A549 (cell line): Measurements from ENCODE around the gene PPM1H. TPM values are rescaled to one million over a fixed set of nuclear protein-coding genes. Genes with fewer than 3 reads are reported as not detected.
A peak's percentile ranks its signal among the peaks of the same experiment; 100 is the strongest.

Experiments
- ATAC-seq, 2 experiments: fragments of 200-7000 bp in 1 of 2; fragments of >200 bp in 1 of 2; cut with Nextera tagmentation in 1 of 2; cut with Tn5 transposase in 1 of 2; 3 replicates each; pipeline versions ENCODE4 v1.8.0 to v1.9.1; 2018 to 2020; ENCODE audit warnings: mild to moderate bottlenecking in 1 of 2, moderate library complexity in 1 of 2
- CTCF ChIA-PET: fragments of 300-600 bp; sonication (Branson Sonifier 250); formaldehyde crosslinking; extraction: SDS; loops from one replicate; lab custom pipeline; 2021; ENCODE audit warnings: antibody characterized with exemption, inconsistent platforms; lab: Yijun Ruan, JAX
- POLR2A ChIA-PET: fragments of 350-600 bp; formaldehyde crosslinking; extraction: SDS; loops from one replicate; lab custom pipeline; 2021; ENCODE audit warnings: antibody characterized with exemption, inconsistent platforms; lab: Yijun Ruan, JAX
- DNase-seq, 2 experiments: peaks; one replicate each; pipeline versions ENCODE4 v3.0.0 to v3.0.0-alpha.2; 2011 to 2016; ENCODE audit warnings: low read depth in 1 of 2, low spot score in 1 of 2
- FAIRE-seq: peaks from 2 replicates; lab custom pipeline; 2011; peaks lifted over from hg19 to GRCh38; lab: Jason Lieb, UNC
- H3K27ac ChIP-seq, 2 experiments: fragments of >200 bp; sonication (Bioruptor Twin); formaldehyde crosslinking; 3 replicates each; pipeline ENCODE4 v1.5.1; 2016 to 2017
- H3K4me1 ChIP-seq: fragments of >200 bp; sonication (Bioruptor Twin); formaldehyde crosslinking; 3 replicates; pipeline ENCODE4 v1.6.1; 2016
- H3K4me2 ChIP-seq: fragments of >200 bp; sonication (Bioruptor Twin); formaldehyde crosslinking; 3 replicates; pipeline ENCODE4 v1.6.1; 2016
- H3K4me3 ChIP-seq: fragments of >200 bp; sonication (Bioruptor Twin); formaldehyde crosslinking; 3 replicates; pipeline ENCODE4 v1.5.1; 2016
- H3K9me3 ChIP-seq: fragments of >200 bp; sonication (Bioruptor Twin); formaldehyde crosslinking; 3 replicates; pipeline ENCODE4 v1.6.1; 2016
- ATOH8 ChIP-seq: fragments of 250-450 bp; sonication (Bioruptor Pico); IDR thresholded peaks from 2 replicates; pipeline ENCODE4 v1.5.0; 2020; ENCODE audit warnings: low read depth, mild to moderate bottlenecking, moderate library complexity
- BCL3 ChIP-seq: fragments of >200 bp; sonication (Bioruptor Twin); formaldehyde crosslinking; IDR thresholded peaks from 3 replicates; pipeline ENCODE4 v1.6.1; 2016
- BHLHE40 ChIP-seq: IDR thresholded peaks from 2 replicates; pipeline ENCODE4 v1.6.1; 2012; ENCODE audit warnings: low read depth, low read length, inconsistent platforms
- CBX2 ChIP-seq: fragments of 200-600 bp; sonication (generic); IDR thresholded peaks from 2 replicates; pipeline ENCODE4 v1.6.1; 2016; ENCODE audit warnings: low read depth, mild to moderate bottlenecking, borderline replicate concordance
- CBX8 ChIP-seq: fragments of 200-600 bp; sonication (generic); IDR thresholded peaks from 2 replicates; pipeline ENCODE4 v1.6.1; 2016
- EHF ChIP-seq: fragments of 250-450 bp; sonication (Bioruptor Pico); IDR thresholded peaks from 2 replicates; pipeline ENCODE4 v1.5.0; 2020; ENCODE audit warnings: mild to moderate bottlenecking
- EP300 ChIP-seq, 2 experiments: fragments of >200 bp; sonication (Bioruptor Twin); formaldehyde crosslinking; IDR thresholded peaks; 2 replicates in 1 of 2; 3 replicates in 1 of 2; pipeline ENCODE4 v1.6.1; 2016 to 2017
- FOSB ChIP-seq: fragments of 250-450 bp; sonication (Bioruptor Pico); IDR thresholded peaks from 2 replicates; pipeline ENCODE4 v1.5.0; 2020; ENCODE audit warnings: mild to moderate bottlenecking, moderate library complexity
- FOSL2 ChIP-seq, 2 experiments: fragments of 450-650 bp in 1 of 2; fragments of >200 bp in 1 of 2; sonication (Bioruptor Twin) in 1 of 2; formaldehyde crosslinking; IDR thresholded peaks; 2 replicates each; pipeline versions ENCODE4 v1.5.0 to v1.6.1; 2016 to 2020; ENCODE audit warnings: mild to moderate bottlenecking in 1 of 2, moderate library complexity in 1 of 2
- GATA3 ChIP-seq: IDR thresholded peaks from 2 replicates; pipeline ENCODE4 v1.6.1; 2012; ENCODE audit warnings: borderline replicate concordance
- HDAC2 ChIP-seq: fragments of 200-600 bp; sonication (generic); IDR thresholded peaks from 2 replicates; pipeline ENCODE4 v1.6.1; 2016
- HOXA7 ChIP-seq: fragments of 250-450 bp; sonication (Bioruptor Pico); IDR thresholded peaks from 2 replicates; pipeline ENCODE4 v1.5.0; 2020; ENCODE audit warnings: mild to moderate bottlenecking, moderate library complexity
- JUN ChIP-seq, 2 experiments: fragments of >200 bp; sonication (Bioruptor Twin); formaldehyde crosslinking; IDR thresholded peaks; 2 replicates in 1 of 2; 3 replicates in 1 of 2; pipeline ENCODE4 v1.6.1; 2016 to 2017
- JUNB ChIP-seq: fragments of >200 bp; sonication (Bioruptor Twin); formaldehyde crosslinking; IDR thresholded peaks from 2 replicates; pipeline ENCODE4 v1.6.1; 2016
- MAX ChIP-seq: IDR thresholded peaks from 2 replicates; pipeline ENCODE4 v1.6.1; 2012
- MYC ChIP-seq: IDR thresholded peaks from 2 replicates; pipeline ENCODE4 v1.6.1; 2012; ENCODE audit warnings: mild to moderate bottlenecking, inconsistent platforms, low read length, improper control_type of control experiment, borderline replicate concordance
- POLR2AphosphoS2 ChIP-seq: conservative IDR thresholded peaks from 2 replicates; pipeline ENCODE4 v1.6.1; 2012; ENCODE audit warnings: low read length, improper control_type of control experiment, inconsistent platforms
- RAD21 ChIP-seq, 2 experiments: fragments of >200 bp in 1 of 2; sonication (Bioruptor Twin) in 1 of 2; formaldehyde crosslinking in 1 of 2; IDR thresholded peaks in 1 of 2; conservative IDR thresholded peaks in 1 of 2; 2 replicates in 1 of 2; 3 replicates in 1 of 2; pipeline ENCODE4 v1.6.1; 2012 to 2018; ENCODE audit warnings: inconsistent platforms in 1 of 2
- RCOR1 ChIP-seq: fragments of 150-350 bp; IDR thresholded peaks from 2 replicates; pipeline ENCODE4 v1.6.1; 2014; ENCODE audit warnings: antibody characterized with exemption, low read length, low read depth
- TP53 ChIP-seq: fragments of 250-450 bp; sonication (Bioruptor Pico); IDR thresholded peaks from 2 replicates; pipeline ENCODE4 v1.5.0; 2021; ENCODE audit warnings: mild to moderate bottlenecking, moderate library complexity
- ZC3H11A ChIP-seq: fragments of 450-650 bp; IDR thresholded peaks from 2 replicates; pipeline ENCODE4 v1.6.1; 2014; ENCODE audit warnings: antibody characterized with exemption, mild to moderate bottlenecking
- WGBS: methylation state at CpG from one replicate; pipeline ENCODE4 v1.1.6; 2017; ENCODE audit errors: missing lambda C conversion rate; 5-methylcytosine and 5-hydroxymethylcytosine counted together
- polyA plus RNA-seq, 4 experiments: library from polyadenylated mRNA; depleted of rRNA in 3 of 4; stranded (reverse); fragments of >200 nt; fragmentation: RNase III in 1 of 4; extraction: RNeasy Plus Mini Kit Qiagen cat#74134 plus additional on column Dnase treatment in 1 of 4; gene quantifications; 2 replicates in 3 of 4; 3 replicates in 1 of 4; pipeline ENCODE4 v1.2.3, GENCODE V29; 2011 to 2017
- TF ChIP-seq, protein P1 (sequence below): fragments of 150-350 bp; IDR thresholded peaks from 2 replicates; pipeline ENCODE4 v1.6.1; 2014; ENCODE audit warnings: low read depth, mild to moderate bottlenecking, low read length

Gene PPM1H
- polyA plus RNA-seq, 2 of the 4 experiments (the other 2 are of a cell fraction): 7.8 TPM

DNA sequence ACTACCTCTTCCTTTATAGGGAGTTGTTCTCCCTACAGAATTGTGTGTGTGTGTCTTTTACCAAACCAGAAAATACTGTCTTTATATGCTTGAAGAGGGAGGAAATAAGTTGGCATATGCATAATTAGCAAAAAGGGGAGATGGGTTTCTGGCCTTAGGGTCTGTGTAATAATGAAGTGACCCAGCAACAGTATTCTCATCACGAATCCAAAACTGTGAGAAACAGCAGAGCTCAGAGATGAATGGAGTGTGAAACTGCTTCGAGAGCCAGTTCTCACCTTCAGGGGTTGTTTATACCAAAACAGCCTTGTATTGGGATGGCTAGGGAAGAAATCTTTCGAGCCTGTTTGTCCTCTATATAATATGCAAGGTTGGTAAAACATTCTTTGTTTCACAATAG lies 240.8 kb downstream of the PPM1H start:
- WGBS: 76% methylated on average over 3 of the region's 3 CpGs
- Histone ChIP-seq H3K4me1 (peaks cover 22% of the 10 kb centered on the region), H3K4me2 (no peak overlapping the region), H3K4me3 (no peak overlapping the region), H3K9me3 (no peaks in the 10 kb centered on the region), H3K27ac (peak overlapping the region in 1 of 2 experiments; percentile 69; a peak in 3 of 6 replicates)
- TF ChIP-seq BHLHE40 (no peak), GATA3 (no peak), RAD21 (conservative IDR thresholded peaks at IDR 0.05 in 1 of 2, IDR thresholded peaks at IDR 0.05 in 1 of 2) (no peak), EP300 (IDR thresholded peaks at IDR 0.05) (no peak), FOSB (CRISPR knock-in tag) (no peak), MAX (no peak), JUNB (no peak), FOSL2 (IDR thresholded peaks at IDR 0.05) (no peak), FOSL2 (CRISPR knock-in tag; IDR thresholded peaks at IDR 0.05) (no peak), ATOH8 (CRISPR knock-in tag) (no peak), BCL3 (no peak), HOXA7 (CRISPR knock-in tag) (no peak), TP53 (CRISPR knock-in tag) (no peak), CBX8 (no peak)
- ATAC-seq (no peak), DNase-seq (no peak), FAIRE-seq (no peak)
- POLR2A ChIA-PET: no interaction called here
- CTCF ChIA-PET: interaction anchor here (1.3 to 1.4 kb wide), 2 partner anchors 10 to 113 kb away, joined by 4 to 5 read pairs; no protein-coding TSS in a partner anchor

DNA sequence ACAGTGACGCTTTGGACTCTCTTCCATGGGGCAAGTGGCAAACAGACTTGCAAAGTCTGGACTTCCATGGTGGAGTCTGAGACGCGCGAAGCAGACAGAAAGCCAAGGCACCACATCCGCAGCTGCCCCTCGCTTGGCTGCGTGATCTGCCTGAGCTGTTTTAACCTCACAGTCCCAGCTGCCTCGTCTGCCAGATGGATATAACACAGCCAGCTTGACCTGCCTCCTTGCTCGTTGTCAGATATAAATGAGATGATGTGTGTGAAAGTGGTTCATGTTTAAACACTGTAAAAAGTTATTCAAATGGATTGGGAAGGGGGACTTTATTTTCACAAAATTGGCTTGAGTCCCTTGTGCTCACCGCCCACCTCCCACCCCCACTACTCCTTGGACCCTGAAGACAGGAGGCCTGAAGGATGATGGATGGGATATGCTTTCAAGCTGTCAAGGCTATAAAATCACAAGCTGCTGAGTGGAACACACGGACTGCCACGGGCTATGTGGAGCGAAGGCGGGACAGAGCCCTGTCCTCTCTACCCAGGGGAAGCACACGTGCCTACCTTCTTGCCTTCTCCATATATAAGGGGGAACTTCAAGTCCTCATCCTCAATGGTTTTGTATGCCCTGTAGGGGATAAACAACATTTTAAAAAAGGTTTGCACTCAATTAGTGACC lies 241.4 kb downstream of the PPM1H start:
- 92% methylated on average over 15 of the region's 15 CpGs for WGBS
- TF ChIP-seq FOSB (CRISPR knock-in tag) (no peak), POLR2AphosphoS2 (no peak), CBX2 (no peak), EHF (CRISPR knock-in tag) (no peak), ATOH8 (CRISPR knock-in tag) (no peak), ZC3H11A (no peak), JUN (IDR thresholded peaks at IDR 0.05) (no peak), CBX8 (no peak), BHLHE40 (no peak), HDAC2 (no peak), GATA3 (no peak), JUNB (no peak), RCOR1 (no peak), MAX (no peak), MYC (no peak)
- TF ChIP-seq, protein P1, sequence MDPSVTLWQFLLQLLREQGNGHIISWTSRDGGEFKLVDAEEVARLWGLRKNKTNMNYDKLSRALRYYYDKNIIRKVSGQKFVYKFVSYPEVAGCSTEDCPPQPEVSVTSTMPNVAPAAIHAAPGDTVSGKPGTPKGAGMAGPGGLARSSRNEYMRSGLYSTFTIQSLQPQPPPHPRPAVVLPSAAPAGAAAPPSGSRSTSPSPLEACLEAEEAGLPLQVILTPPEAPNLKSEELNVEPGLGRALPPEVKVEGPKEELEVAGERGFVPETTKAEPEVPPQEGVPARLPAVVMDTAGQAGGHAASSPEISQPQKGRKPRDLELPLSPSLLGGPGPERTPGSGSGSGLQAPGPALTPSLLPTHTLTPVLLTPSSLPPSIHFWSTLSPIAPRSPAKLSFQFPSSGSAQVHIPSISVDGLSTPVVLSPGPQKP: no peak
- no peak for FAIRE-seq
- Histone ChIP-seq H3K4me2 (peak overlapping the region; percentile 23; the same call in 1 of the 3 replicates), H3K4me1 (peaks cover 17% of the 10 kb centered on the region), H3K27ac (peak overlapping the region; percentile 27 to 69; a peak in 4 of 6 replicates), H3K9me3 (no peaks in the 10 kb centered on the region), H3K4me3 (no peak overlapping the region)
- POLR2A ChIA-PET: no interaction called here
- CTCF ChIA-PET: interaction anchor here (0.7 to 1.3 kb wide), 2 partner anchors 11 to 79 kb away, joined by 3 to 4 read pairs; no protein-coding TSS in a partner anchor
- DNase-seq: no peak
- ATAC-seq: peak in 1 of 2 experiments; percentile 23; a peak in 2 of 6 replicates
